Kidney (tissue), 14 donors: ENCODE measurements around the gene VPS13A. TPM values are rescaled to one million over a fixed set of nuclear protein-coding genes. Genes with fewer than 3 reads are reported as not detected.

Experiments used
- DNase-seq, 5 donors: peaks; one replicate each; pipeline ENCODE4 v3.0.0-alpha.2; 2013 to 2020
- FAIRE-seq: peaks from 2 replicates; lab custom pipeline; 2012; peaks lifted over from hg19 to GRCh38; lab: Jason Lieb, UNC
- H3K27ac ChIP-seq, 2 donors: one replicate each; pipeline ENCODE4 v1.7.0; 2013; ENCODE audit warnings: low read depth in 2 of 2, low read length in 2 of 2, inconsistent platforms in 1 of 2
- H3K27me3 ChIP-seq: one replicate; pipeline ENCODE4 v1.7.1; 2013; ENCODE audit warnings: low read length, inconsistent platforms; ENCODE audit not compliant: control insufficient read depth, insufficient read depth
- H3K36me3 ChIP-seq, 3 donors: one replicate each; pipeline versions ENCODE4 v1.7.0 to v1.7.1; 2013; ENCODE audit warnings: low read length in 3 of 3, control low read depth in 1 of 3, inconsistent platforms in 1 of 3; ENCODE audit not compliant: insufficient read depth in 3 of 3, control insufficient read depth in 2 of 3
- H3K4me1 ChIP-seq, 3 donors: one replicate each; pipeline versions ENCODE4 v1.7.0 to v1.7.1; 2013; ENCODE audit warnings: low read length in 3 of 3, inconsistent platforms in 1 of 3, low read depth in 1 of 3; ENCODE audit not compliant: control insufficient read depth in 2 of 3, insufficient read depth in 2 of 3
- H3K4me3 ChIP-seq, 3 donors: one replicate each; pipeline versions ENCODE4 v1.7.0 to v1.8.1; 2013; ENCODE audit warnings: low read length in 3 of 3, control low read depth in 1 of 3, inconsistent platforms in 1 of 3
- H3K9ac ChIP-seq, 3 donors: one replicate each; pipeline versions ENCODE4 v1.7.0 to v1.7.1; 2013; ENCODE audit warnings: low read length in 3 of 3, control low read depth in 1 of 3, inconsistent platforms in 1 of 3
- H3K9me3 ChIP-seq, 3 donors: one replicate each; pipeline versions ENCODE4 v1.7.0 to v1.7.1; 2013; ENCODE audit warnings: low read length in 3 of 3, control low read depth in 1 of 3, inconsistent platforms in 1 of 3; ENCODE audit not compliant: control insufficient read depth in 2 of 3, insufficient read depth in 1 of 3
- CTCF ChIP-seq: IDR thresholded peaks from 3 replicates; pipeline ENCODE4 v1.5.1; 2012; ENCODE audit warnings: mild to moderate bottlenecking, moderate library complexity, borderline replicate concordance; ENCODE audit not compliant: insufficient read depth; ENCODE audit errors: extremely low read depth
- intact Hi-C: fragments of 100-400 bp; cut with DNase I; formaldehyde crosslinking; loops from one replicate; pipeline ENCODE4 v1.11.1; 2022
- polyA plus RNA-seq: library from polyadenylated mRNA; stranded (reverse); fragments of 350-450 nt; fragmentation: Illumina TruSeq; extraction: RNeasy Lipid Tissue Mini Kit (QIAGEN cat#74804); gene quantifications from one replicate; pipeline ENCODE4 v1.2.3, GENCODE V29; 2014; ENCODE audit warnings: low read depth, low replicate concordance; ENCODE audit not compliant: insufficient read depth
- total RNA-seq: library from RNA; stranded (reverse); fragmentation: NEBNext Ultra II Directional; extraction: Animal tissue kit (Norgen Biotek cat#: 25700); gene quantifications from one replicate; pipeline ENCODE4 v1.2.1, GENCODE V29; 2021
- donor health status: control.
- donor health status: control.
- donor health status: control.
- donor health status: control.
- donor health status: control.
- donor health status: DM: yes; HTN: yes; CAD: no.
- donor health status: Normal renal cell carcinoma (clear cell type).

Gene VPS13A
- total and polyA plus RNA-seq, 2 donors from 2014 or later, result 10.1 to 32.1 TPM

- H3K27me3 ChIP-seq, result no peaks in the 10 kb centered on the region
- no peak for DNase-seq
- no peak for TF ChIP-seq CTCF
- intact Hi-C loops, result no loop called here
- peak overlapping the region; percentile 46 to 81 (median 66) for H3K4me3 ChIP-seq
- H3K4me1 ChIP-seq, result peaks cover 0 to 4% (median 0%) of the 10 kb centered on the region in 3 donors
- H3K9me3 ChIP-seq, result no peaks in the 10 kb centered on the region
- no peak for FAIRE-seq
- peak overlapping the region; percentile 88 to 92 for H3K27ac ChIP-seq
- H3K9ac ChIP-seq, result peak overlapping the region in 2 of 3 donors; percentile 29 to 70
- H3K36me3 ChIP-seq, result no peaks in the 10 kb centered on the region
Measured at GRCh38 chr9:77176686-77177142, 620 bp upstream of the VPS13A start.

GRCh38 chr9:77177894-77178794 lies 810 bp downstream of the VPS13A start:
- Histone ChIP-seq H3K9me3 (no peaks in the 10 kb centered on the region), H3K36me3 (no peaks in the 10 kb centered on the region), H3K27me3 (no peaks in the 10 kb centered on the region), H3K27ac (peak overlapping the region; percentile 88 to 92), H3K9ac (peak overlapping the region; percentile 42 to 93 (median 64)), H3K4me3 (peak overlapping the region; percentile 56 to 81 (median 78)), H3K4me1 (peaks cover 0 to 4% (median 0%) of the 10 kb centered on the region in 3 donors)
- intact Hi-C loops, result no loop called here
- no peak for TF ChIP-seq CTCF
- FAIRE-seq (no peak), DNase-seq (peak; percentile 53 to 80 (median 69))

DNA sequence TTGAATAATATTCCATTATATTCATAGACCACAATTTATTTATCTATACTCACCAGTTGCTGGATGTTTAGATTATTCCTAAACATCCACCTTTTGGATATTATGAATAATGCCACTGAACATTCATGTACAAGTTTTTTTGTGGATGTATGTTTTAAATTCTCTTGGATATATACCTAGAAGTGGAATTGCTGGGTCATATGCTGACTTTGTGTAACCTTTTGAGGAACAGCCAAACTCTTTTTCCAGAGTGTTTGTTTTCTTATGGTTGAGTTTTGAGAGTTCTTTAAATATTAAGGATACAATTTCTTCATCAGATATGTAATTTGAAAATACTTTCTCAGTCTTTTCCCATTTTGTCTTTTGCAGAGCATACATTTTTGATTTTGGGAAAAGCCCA lies 2.7 kb downstream of the VPS13A start:
- H3K4me3 ChIP-seq, result no peak overlapping the region
- DNase-seq, result no peak
- intact Hi-C loops, result no loop called here
- no peak overlapping the region for H3K9ac ChIP-seq
- H3K9me3 ChIP-seq, result no peaks in the 10 kb centered on the region
- no peaks in the 10 kb centered on the region for H3K36me3 ChIP-seq
- H3K27ac ChIP-seq, result no peak overlapping the region
- FAIRE-seq, result no peak
- H3K4me1 ChIP-seq, result peaks cover 0 to 4% (median 4%) of the 10 kb centered on the region in 3 donors
- no peak for TF ChIP-seq CTCF
- no peaks in the 10 kb centered on the region for H3K27me3 ChIP-seq
